Measurements from ENCODE around the gene GNB1L.
"Not testable (repeated sequence)": the region's sequence is repeated elsewhere in the genome, so short reads cannot be mapped to it uniquely, and the experiment has no call there.

The GNB1L gene

GRCh38 chr22:19795617-19796008, 59.1 kb downstream of the GNB1L start:
- no peak for DNase-seq (ENCODE audit: low read depth in 2 of 2)

- DNase-seq (ENCODE audit: low read depth in 2 of 2) = no peak
Measured at GRCh38 chr22:19793661-19794310, 60.9 kb downstream of the GNB1L start.

- DNase-seq (ENCODE audit: low read depth in 2 of 2) = no peak
Measured at GRCh38 chr22:19793161-19793560, 61.5 kb downstream of the GNB1L start.

DNA sequence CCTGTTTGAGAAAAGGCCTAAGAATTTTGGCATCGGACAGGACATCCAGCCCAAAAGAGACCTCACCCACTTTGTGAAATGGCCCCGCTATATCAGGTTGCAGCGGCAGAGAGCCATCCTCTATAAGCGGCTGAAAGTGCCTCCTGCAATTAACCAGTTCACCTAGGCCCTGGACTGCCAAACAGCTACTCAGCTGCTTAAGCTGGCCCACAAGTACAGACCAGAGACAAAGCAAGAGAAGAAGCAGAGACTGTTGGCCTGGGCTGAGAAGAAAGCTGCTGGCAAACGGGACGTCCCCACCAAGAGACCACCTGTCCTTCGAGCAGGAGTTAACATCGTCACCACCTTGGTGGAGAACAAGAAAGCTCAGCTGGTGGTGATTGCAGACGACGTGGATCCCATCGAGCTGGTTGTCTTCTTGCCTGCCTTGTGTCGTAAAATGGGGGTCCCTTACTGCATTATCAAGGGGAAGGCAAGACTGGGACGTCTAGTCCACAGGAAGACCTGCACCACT, 62.2 kb downstream of the GNB1L start:
- DNase-seq (ENCODE audit: low read depth in 2 of 2) = not testable (repeated sequence)

DNA sequence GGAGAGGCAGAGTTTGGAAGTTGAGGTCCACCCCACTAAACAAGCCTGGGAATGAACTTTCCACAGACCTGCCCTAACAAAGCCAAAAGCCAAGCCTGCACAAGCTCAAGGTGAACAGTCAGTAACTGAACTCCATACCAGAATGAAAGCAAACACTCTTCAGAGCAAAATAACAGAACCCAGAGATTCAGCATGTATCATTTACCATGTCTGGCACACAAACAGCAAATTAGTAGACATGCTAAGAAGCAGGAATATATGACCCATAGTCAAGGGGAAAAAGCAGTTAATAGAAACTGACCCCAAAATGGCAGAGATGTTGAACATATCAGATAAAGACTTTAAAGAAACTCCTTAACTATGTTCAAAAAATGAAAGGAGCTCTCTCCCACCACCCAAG, 62.8 kb downstream of the GNB1L start:
- no peak for DNase-seq (ENCODE audit: low read depth in 2 of 2)

DNA sequence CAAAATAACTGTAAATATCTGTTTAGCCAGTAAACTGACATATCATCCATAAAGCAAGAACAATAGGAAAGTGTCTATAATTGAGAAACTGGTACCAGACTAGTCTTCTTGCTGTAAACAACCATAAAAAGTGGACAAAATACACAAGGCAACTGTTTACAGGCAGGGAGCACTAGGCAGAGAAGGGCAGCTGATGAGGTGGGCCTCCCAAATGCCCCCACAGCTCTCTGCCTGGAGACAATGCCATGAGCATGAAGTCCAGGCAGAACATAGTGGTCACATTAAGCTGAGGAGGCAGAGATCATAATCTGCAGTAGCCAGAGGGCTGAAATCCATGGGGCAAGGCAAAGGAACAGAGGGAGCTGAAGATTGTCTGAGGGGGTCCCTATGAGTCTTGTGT, 63.4 kb downstream of the GNB1L start:
- no peak for DNase-seq (ENCODE audit: low read depth in 2 of 2)

DNA sequence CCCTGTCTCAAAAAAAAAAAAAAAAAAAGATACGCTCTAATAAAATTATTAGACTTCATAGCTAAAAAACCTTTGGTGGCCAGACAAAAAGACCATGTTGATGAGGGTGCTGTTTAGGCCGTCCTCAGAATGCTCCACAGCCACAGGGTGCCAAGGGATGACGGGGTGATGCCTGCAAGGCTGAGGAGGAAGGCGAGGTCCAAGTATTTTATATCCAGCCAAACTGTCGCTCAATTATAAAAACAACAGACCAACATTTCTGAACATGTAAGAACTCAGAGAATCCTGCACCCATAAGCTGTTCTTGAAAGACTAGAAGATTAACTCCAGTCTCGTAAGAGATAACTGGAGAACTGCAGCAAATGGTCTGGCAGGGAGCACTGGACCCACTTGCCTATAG, 64.8 kb downstream of the GNB1L start:
- no peak for DNase-seq (ENCODE audit: low read depth in 2 of 2)

- no peak for DNase-seq (ENCODE audit: low read depth in 2 of 2)
Measured at GRCh38 chr22:19789406-19789805, 65.3 kb downstream of the GNB1L start.

GRCh38 chr22:19788661-19789225, 65.9 kb downstream of the GNB1L start:
- no peak for DNase-seq (ENCODE audit: low read depth in 2 of 2)

GRCh38 chr22:19787849-19788141, 66.9 kb downstream of the GNB1L start:
- no peak for DNase-seq (ENCODE audit: low read depth in 2 of 2)

DNA sequence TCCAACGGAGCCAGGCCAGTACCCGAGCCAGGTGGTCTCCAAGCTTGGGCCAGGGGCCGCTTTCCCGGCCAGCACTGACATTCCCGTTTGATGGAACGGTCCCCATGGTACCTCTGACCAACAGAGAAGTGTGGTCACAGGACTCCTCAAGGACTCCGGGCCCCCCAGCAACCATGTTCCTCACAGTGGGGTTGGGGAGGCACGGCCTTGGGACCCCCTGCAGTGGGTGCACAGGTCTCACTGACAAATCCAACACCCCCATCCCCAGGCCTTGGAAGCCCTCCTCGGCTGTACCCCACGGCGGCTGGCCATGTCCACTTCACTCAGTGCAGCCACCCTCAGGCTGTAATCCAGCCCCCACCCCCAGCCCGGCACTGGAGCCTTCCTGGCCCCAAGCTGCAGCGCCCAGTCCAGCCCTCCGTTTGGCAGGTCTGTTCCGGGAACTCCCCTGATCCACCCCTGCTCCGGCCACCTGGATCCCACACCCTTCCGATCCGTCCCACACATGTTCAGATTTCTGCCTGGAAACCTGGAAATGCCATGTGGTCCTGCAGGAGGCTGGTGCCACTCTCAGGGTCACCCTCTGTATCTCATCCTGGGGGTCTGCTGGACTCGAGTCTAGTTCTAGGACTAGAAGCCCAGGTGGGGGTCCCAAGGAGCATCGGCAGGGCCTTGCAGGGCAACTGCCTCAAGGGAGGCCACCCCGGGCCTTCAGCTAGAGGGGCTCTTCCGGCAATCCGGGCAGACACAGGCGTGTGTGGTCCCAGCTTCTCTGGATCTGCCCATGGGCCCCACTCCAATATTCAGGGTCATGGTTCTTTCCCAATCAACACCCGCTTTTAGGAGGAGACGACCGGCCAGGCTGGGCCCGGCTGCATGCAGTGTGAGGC, 67.5 kb downstream of the GNB1L start:
- no peak for DNase-seq (ENCODE audit: low read depth in 2 of 2)

- no peak for DNase-seq (ENCODE audit: low read depth in 2 of 2)
Measured at GRCh38 chr22:19786264-19786585, 68.4 kb downstream of the GNB1L start.

DNA sequence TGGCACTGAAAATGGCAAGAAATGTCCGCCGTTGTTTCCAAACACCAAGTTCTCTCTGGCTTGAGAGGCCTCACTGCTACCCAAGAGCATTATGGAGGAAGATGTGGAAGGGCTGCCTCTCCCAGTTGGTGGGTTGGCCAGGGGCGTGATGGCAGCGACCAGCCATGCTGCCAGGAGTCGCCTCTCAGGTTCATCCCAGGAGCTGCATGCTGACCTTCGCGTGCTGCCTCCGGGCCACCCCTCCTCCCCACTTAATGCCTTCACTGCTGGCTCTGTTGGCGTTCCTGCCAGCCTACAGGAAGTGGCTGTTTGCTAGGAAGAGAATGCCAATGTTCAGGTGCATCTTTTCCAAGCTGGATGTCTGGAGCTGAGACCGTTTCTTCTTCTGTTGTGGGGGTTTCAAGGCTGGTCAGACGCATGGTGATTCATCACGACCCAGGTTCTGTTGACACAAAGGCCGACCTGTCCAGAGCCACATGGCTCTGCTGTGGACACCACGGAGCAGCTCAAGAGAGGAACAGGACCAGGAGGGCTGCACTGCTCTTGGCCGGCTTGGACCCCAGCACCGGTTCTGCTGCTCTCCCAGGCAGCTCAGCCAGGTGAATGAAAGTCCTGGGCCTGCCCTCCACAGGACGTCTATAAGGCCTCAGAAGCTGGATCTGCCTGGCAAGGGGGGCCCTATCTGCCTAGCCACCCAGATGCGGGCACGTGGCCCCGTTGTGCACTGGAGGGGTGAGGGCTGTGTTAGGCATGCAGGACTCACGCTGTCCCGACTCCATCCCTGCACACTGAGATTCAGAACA, 69.0 kb downstream of the GNB1L start:
- no peak for DNase-seq (ENCODE audit: low read depth in 2 of 2)

GRCh38 chr22:19784384-19785175, 70.1 kb downstream of the GNB1L start:
- DNase-seq (ENCODE audit: low read depth in 2 of 2) = no peak

DNA sequence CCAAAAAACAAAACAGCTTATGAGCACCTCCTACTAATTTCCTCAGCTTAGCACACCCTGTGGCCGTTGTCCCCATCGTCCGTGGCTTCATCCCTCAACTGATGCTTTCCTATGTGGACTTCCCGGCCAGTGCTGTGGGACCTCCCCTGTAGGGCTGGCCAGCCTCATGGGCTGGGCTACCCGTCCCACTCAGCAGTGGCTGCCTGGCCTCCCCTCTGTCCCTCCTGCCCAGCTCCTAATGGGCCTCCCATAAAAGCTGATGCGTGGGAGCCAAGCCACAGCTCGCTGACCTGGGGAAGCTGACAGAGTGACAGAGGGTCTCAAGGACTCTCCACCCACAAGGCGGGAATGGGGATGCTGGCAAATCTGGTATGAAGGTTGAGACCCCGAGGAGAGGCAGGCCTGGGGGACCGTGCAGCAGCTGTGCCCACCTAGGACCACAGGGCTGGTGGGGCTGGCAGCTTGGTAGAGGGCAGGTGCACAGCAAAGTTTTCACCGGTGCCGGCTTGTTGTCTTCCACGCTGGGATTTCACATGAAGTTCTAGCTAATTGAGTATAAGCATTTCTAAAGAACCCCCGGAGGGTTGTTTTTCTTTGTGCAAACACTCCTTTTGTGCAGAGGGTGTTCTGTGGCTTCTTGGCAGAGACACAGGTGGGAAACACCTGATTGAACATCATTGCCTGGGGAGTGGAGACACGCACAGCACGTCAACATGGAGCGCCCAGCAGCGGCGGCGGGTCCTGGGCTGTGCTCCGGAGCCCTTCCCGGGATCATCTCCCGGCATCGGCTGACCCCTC, 70.9 kb downstream of the GNB1L start:
- DNase-seq (ENCODE audit: low read depth in 2 of 2) = no peak

- no peak for DNase-seq (ENCODE audit: low read depth in 2 of 2)
Measured at GRCh38 chr22:19782533-19782932, 72.1 kb downstream of the GNB1L start.

DNA sequence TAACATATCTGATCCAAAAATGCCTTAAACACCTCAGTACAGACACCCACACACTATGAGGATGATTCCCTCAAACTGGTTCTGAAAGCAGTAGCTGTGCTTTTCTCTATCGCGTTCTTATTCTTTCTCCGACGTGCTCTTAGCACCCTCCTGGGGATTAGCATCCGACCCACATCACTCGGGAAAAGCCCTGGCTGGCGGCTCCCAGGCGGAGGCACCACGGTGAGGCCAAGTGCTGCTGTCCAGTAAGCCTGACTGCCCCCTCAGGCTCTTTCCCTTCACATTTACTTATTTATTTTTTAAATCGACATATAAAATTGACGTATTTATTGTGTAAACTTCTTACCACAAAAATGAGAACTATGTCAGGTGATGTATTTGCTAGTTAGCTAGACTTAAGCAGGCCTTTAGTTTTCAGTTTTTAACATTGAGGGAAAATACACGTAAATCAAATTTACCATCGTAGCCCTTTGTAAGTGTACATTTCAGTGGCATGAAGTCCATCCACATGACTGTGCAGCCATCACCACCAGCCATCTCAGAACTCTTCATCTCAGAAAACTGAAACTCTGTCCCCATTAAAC, 74.9 kb downstream of the GNB1L start:
- no peak for DNase-seq (ENCODE audit: low read depth in 2 of 2)

- DNase-seq (ENCODE audit: low read depth in 2 of 2) = no peak
Measured at GRCh38 chr22:19779011-19779421, 75.7 kb downstream of the GNB1L start.

- not testable (repeated sequence) for DNase-seq (ENCODE audit: low read depth in 2 of 2)
Measured at GRCh38 chr22:19777192-19777591, 77.5 kb downstream of the GNB1L start.

DNA sequence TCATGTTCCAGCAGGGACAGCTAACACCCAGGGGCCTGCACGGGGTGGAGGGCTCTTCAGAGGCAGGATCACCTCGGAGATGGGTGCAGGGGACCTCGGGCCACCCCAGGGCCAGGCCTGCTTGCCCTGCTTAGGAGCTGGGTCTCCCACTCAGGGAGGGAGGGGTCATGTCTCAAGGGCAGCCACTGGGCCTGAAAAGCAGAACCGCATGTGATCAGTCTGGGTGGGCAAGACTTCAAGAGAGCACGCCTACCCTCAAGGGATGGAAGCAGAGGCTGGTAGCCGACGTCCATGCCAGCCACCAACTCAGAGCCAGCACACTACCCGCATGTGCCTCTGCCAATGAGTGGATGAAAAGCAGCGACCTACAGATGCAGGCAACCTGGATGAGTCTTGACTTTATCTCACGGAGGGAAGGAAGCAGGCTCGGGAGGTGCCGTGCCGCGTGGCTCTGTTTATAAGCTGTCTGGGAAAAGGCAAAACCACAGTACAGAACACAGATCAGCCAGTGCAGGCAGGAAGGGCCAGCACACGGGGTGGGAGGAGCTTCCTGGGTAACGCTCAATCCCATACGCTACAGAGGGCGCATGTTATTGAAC, 78.1 kb downstream of the GNB1L start:
- no peak for DNase-seq (ENCODE audit: low read depth in 2 of 2)

Measured in activated CD8-positive, alpha-beta memory T cell treated with anti-CD3 and anti-CD28 coated beads for 4 hours (primary cell).